Thymus (tissue), 11 donors: ENCODE results near the gene TP53I11. TPM values are rescaled to one million over a fixed set of nuclear protein-coding genes. Genes with fewer than 3 reads are reported as not detected.

ENCODE experiments used
- DNase-seq, 9 donors: peaks; one replicate each; pipeline ENCODE4 v3.0.0-alpha.2; 2013; ENCODE audit warnings: low spot score in 9 of 9, low read depth in 6 of 9, missing footprints in 1 of 9
- H3K27ac ChIP-seq, 2 donors: one replicate each; pipeline ENCODE4 v1.5.1; 2013; ENCODE audit warnings: control low read depth in 1 of 2, low read depth in 1 of 2, low read length in 1 of 2, mild to moderate bottlenecking in 1 of 2, moderate library complexity in 1 of 2
- H3K27me3 ChIP-seq, 2 donors: one replicate each; pipeline ENCODE4 v1.5.1; 2013; ENCODE audit warnings: low read length in 1 of 2; ENCODE audit not compliant: control insufficient read depth in 2 of 2, insufficient read depth in 1 of 2
- H3K36me3 ChIP-seq, 2 donors: one replicate each; pipeline ENCODE4 v1.5.1; 2013; ENCODE audit warnings: low read length in 1 of 2, mild to moderate bottlenecking in 1 of 2, moderate library complexity in 1 of 2; ENCODE audit not compliant: control insufficient read depth in 2 of 2, insufficient read depth in 2 of 2
- H3K4me1 ChIP-seq, 2 donors: one replicate each; pipeline ENCODE4 v1.5.1; 2013; ENCODE audit warnings: low read length in 2 of 2; ENCODE audit not compliant: control insufficient read depth in 2 of 2, insufficient read depth in 2 of 2
- H3K4me3 ChIP-seq, 2 donors: one replicate each; pipeline ENCODE4 v1.5.1; 2013; ENCODE audit warnings: low read length in 2 of 2, control low read depth in 1 of 2, mild to moderate bottlenecking in 1 of 2
- H3K9me3 ChIP-seq, 2 donors: one replicate each; pipeline ENCODE4 v1.5.1; 2013; ENCODE audit warnings: low read length in 1 of 2, mild to moderate bottlenecking in 1 of 2; ENCODE audit not compliant: control insufficient read depth in 2 of 2, insufficient read depth in 1 of 2
- WGBS: extraction: QIAGEN DNeasy Blood & Tissue Kit; methylation state at CpG from one replicate; pipeline ENCODE4 v1.1.7; 2013; 5-methylcytosine and 5-hydroxymethylcytosine counted together
- polyA plus RNA-seq: library from polyadenylated mRNA; stranded (reverse); fragments of 200-250 nt; gene quantifications from one replicate; pipeline ENCODE4 v1.2.3, GENCODE V29; 2013
- total RNA-seq: library from RNA; stranded (reverse); fragments of 120-200 nt; gene quantifications from one replicate; pipeline ENCODE4 v1.2.4, GENCODE V29; 2013
- donor health status: healthy.

The TP53I11 gene
- total and polyA plus RNA-seq, 2 donors, result 6.1 to 13.3 TPM

- H3K27ac ChIP-seq, result no peak overlapping the region
- DNase-seq, result no peak
- WGBS, result 76% methylated on average over 7 of the region's 7 CpGs
These were observed 12.5 kb upstream of the TP53I11 start for GRCh38 chr11:44963136-44963535.

GRCh38 chr11:44962464-44962863 is 11.8 kb upstream of the TP53I11 start:
- DNase-seq, result no peak
- Histone ChIP-seq H3K4me1 (peaks cover 8 to 30% of the 10 kb centered on the region in 2 donors), H3K27me3 (no peaks in the 10 kb centered on the region), H3K4me3 (no peak overlapping the region), H3K36me3 (no peaks in the 10 kb centered on the region), H3K9me3 (no peaks in the 10 kb centered on the region), H3K27ac (no peak overlapping the region)
- 95% methylated on average over 3 of the region's 3 CpGs for WGBS

More at GRCh38 chr11:44963136-44963535, 12.5 kb upstream of the TP53I11 start:
- H3K27me3 ChIP-seq, result no peaks in the 10 kb centered on the region
- H3K36me3 ChIP-seq, result no peaks in the 10 kb centered on the region
- peaks cover 8 to 30% of the 10 kb centered on the region in 2 donors for H3K4me1 ChIP-seq
- no peaks in the 10 kb centered on the region for H3K9me3 ChIP-seq
- no peak overlapping the region for H3K4me3 ChIP-seq

GRCh38 chr11:44960200-44960845 is 9.6 kb upstream of the TP53I11 start:
- H3K4me3 ChIP-seq, result no peak overlapping the region
- H3K27me3 ChIP-seq, result peaks cover 0 to 9% of the 10 kb centered on the region in 2 donors
- WGBS, result 67% methylated on average over 7 of the region's 7 CpGs
- H3K9me3 ChIP-seq, result no peaks in the 10 kb centered on the region
- no peaks in the 10 kb centered on the region for H3K36me3 ChIP-seq
- peaks cover 8 to 28% of the 10 kb centered on the region in 2 donors for H3K4me1 ChIP-seq
- no peak overlapping the region for H3K27ac ChIP-seq
- no peak for DNase-seq

- Histone ChIP-seq H3K27me3 (peaks cover 0 to 9% of the 10 kb centered on the region in 2 donors), H3K4me3 (no peak overlapping the region), H3K4me1 (peaks cover 0 to 26% of the 10 kb centered on the region in 2 donors), H3K9me3 (no peaks in the 10 kb centered on the region), H3K36me3 (no peaks in the 10 kb centered on the region), H3K27ac (no peak overlapping the region)
- 98% methylated on average over 3 of the region's 3 CpGs for WGBS
- no peak for DNase-seq
These were observed 8.4 kb upstream of the TP53I11 start for GRCh38 chr11:44959064-44959463.

DNA sequence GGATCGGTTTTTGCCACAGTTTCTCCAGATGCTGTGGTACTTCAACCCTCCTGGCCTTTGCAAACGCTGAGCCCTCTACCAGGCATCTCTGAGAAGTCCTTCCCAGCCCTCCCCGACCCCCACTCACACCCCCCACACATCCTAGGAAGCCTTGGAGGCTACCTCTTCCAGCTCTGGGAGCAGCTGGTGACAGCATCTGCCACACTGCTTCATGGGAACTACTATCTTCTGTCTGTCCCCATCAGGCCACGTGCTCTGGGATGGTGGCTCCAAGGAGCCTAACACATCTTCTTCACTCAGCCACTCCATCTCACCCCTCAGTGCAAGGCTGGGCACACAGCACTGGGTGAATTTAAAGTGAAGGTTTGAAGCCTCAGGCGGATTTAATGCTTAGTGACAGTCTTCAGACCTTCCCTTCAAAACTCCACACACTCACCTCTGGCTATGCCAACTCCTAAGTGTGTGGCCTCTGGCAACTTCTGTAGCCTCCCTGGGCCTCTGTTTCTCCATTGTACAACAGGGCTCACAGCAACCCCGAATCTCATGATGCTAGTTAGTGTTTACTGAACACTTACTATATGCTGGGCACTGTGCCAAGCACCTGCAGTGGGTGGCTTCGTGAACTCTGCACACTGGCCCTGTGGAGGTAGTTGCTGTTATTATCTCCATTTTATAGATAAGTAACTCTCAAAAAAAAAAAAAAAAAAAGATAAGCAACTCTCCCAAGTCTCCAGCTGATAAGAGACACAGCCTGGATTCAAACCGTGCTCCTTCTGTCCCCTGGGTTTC is 7.3 kb upstream of the TP53I11 start:
- Histone ChIP-seq H3K36me3 (no peaks in the 10 kb centered on the region), H3K9me3 (no peaks in the 10 kb centered on the region), H3K27ac (no peak overlapping the region), H3K4me1 (peaks cover 0 to 15% of the 10 kb centered on the region in 2 donors), H3K4me3 (no peak overlapping the region), H3K27me3 (peaks cover 0 to 9% of the 10 kb centered on the region in 2 donors)
- no peak for DNase-seq
- WGBS, result 82% methylated on average over 8 of the region's 8 CpGs

DNA sequence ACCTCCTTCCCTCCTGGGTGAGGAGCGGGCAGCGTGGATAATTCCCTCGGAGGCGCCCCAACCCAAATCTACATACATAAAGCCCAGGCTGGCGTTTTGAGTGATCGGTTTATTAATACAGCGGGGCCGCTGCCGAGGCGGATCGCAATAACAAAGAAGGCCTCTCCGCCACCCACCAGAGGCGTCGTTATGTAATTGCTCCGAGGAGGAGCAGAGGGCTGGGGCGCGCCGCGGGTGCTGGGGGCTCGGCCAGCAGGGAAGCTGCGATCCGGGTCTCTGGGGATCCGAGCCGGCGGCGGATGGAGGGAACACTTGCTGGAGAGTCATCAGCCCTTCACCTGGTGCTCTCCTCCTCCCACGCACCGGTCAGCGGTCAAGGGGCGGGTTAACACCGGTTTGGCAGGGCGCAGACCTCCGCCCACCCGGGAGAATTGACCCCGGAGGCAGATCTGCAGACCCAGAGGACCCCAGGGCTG is 6.4 kb upstream of the TP53I11 start:
- H3K4me3 ChIP-seq, result no peak overlapping the region
- 83% methylated on average over 35 of the region's 35 CpGs for WGBS
- H3K36me3 ChIP-seq, result no peaks in the 10 kb centered on the region
- no peaks in the 10 kb centered on the region for H3K9me3 ChIP-seq
- no peak for DNase-seq
- H3K27ac ChIP-seq, result no peak overlapping the region
- peaks cover 0 to 12% of the 10 kb centered on the region in 2 donors for H3K4me1 ChIP-seq
- H3K27me3 ChIP-seq, result peaks cover 0 to 9% of the 10 kb centered on the region in 2 donors

DNA sequence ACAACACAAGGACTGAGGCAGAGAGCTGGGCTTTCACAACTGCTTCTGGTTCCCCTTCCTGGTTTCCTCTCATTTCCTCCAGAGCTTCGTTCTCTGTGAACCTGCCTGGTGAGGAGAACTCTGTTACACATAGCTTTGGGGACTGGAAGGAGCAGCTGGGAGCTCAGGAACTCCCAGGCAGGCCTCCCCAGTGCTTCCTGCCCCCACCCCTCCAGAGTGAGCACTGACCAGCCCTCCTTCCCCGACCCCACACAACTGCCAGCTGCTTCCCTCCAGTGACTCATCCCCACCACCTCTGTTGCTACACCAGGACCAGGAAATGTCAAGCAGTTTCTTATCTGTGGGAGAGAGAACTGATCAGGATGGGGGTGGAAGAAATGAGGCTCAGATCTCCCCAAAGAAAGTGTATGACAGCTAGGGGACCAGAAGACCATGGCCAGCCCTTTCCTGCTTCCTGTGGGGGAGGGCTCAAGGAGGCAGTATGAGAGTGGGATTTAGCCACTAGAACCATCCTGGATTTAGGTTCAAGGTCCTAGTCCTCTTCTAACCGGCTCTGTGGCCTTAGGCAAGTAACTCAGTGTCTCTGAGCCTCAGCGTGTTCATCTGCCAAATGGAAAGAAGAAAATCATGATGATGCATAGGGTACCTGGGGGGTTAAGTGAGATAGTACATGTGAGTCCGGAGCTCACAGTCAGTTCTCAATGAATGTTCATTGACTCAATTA is 4.5 kb upstream of the TP53I11 start:
- Histone ChIP-seq H3K9me3 (no peaks in the 10 kb centered on the region), H3K4me1 (peaks cover 0 to 16% of the 10 kb centered on the region in 2 donors), H3K4me3 (no peak overlapping the region), H3K27ac (no peak overlapping the region), H3K36me3 (no peaks in the 10 kb centered on the region), H3K27me3 (peaks cover 0 to 9% of the 10 kb centered on the region in 2 donors)
- WGBS, result 56% methylated on average over 5 of the region's 5 CpGs
- DNase-seq, result no peak

- DNase-seq, result no peak
- H3K4me1 ChIP-seq, result peaks cover 0 to 17% of the 10 kb centered on the region in 2 donors
- WGBS, result 89% methylated on average over 12 of the region's 12 CpGs
- H3K4me3 ChIP-seq, result no peak overlapping the region
- peaks cover 0 to 17% of the 10 kb centered on the region in 2 donors for H3K27me3 ChIP-seq
- H3K36me3 ChIP-seq, result no peaks in the 10 kb centered on the region
- no peaks in the 10 kb centered on the region for H3K9me3 ChIP-seq
- H3K27ac ChIP-seq, result no peak overlapping the region
These were observed 3.6 kb upstream of the TP53I11 start for GRCh38 chr11:44954051-44954906.
